ENCODE measurements around the gene HSPA12B.
"Not testable (repeated sequence)": the region's sequence is repeated elsewhere in the genome, so short reads cannot be mapped to it uniquely, and the experiment has no call there.

DNA sequence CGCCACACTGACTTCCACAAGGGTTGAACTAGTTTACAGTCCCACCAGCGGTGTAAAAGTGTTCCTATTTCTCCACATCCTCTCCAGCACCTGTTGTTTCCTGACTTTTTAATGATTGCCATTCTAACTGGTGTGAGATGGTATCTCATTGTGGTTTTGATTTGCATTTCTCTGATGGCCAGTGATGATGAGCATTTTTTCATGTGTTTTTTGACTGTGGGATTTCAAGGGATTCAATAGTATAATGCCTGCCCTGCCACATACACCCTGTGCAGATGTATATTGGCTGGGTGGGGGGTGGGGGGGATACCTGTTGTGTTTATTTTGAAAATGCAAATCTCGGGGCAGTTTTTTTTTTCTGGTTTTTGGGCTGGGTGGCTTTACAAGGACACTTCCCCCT lies 61.7 kb downstream of the HSPA12B start:
- TF ChIP-seq, protein P1, sequence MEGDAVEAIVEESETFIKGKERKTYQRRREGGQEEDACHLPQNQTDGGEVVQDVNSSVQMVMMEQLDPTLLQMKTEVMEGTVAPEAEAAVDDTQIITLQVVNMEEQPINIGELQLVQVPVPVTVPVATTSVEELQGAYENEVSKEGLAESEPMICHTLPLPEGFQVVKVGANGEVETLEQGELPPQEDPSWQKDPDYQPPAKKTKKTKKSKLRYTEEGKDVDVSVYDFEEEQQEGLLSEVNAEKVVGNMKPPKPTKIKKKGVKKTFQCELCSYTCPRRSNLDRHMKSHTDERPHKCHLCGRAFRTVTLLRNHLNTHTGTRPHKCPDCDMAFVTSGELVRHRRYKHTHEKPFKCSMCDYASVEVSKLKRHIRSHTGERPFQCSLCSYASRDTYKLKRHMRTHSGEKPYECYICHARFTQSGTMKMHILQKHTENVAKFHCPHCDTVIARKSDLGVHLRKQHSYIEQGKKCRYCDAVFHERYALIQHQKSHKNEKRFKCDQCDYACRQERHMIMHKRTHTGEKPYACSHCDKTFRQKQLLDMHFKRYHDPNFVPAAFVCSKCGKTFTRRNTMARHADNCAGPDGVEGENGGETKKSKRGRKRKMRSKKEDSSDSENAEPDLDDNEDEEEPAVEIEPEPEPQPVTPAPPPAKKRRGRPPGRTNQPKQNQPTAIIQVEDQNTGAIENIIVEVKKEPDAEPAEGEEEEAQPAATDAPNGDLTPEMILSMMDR (IDR thresholded peaks at IDR 0.05) = not testable (repeated sequence)
- not testable (repeated sequence) for TF ChIP-seq POLR2A (IDR thresholded peaks at IDR 0.05)

All from prostate gland (tissue), 2 donors.